AG04449 (cell line): ENCODE data around the gene SNN.

Experiments used
- CTCF ChIA-PET: fragments of 350-600 bp; formaldehyde crosslinking; extraction: SDS; loops from one replicate; lab custom pipeline; 2021; ENCODE audit warnings: antibody characterized with exemption; lab: Yijun Ruan, JAX
- POLR2A ChIA-PET: fragments of 400-600, 350-600 bp; formaldehyde crosslinking; extraction: SDS; loops from one replicate; lab custom pipeline; 2020; ENCODE audit warnings: antibody characterized with exemption, inconsistent platforms; lab: Yijun Ruan, JAX
- DNase-seq: peaks from one replicate; pipeline ENCODE4 v3.0.0-alpha.2; 2010; ENCODE audit warnings: low read depth, low spot score
- H3K4me3 ChIP-seq: 2 replicates; pipeline ENCODE4 v1.5.1; 2011; ENCODE audit warnings: low read depth, mild to moderate bottlenecking, control low read depth, low read length
- CTCF ChIP-seq: IDR thresholded peaks from one replicate; pipeline ENCODE4 v1.5.1; 2011; ENCODE audit warnings: mild to moderate bottlenecking, moderate library complexity, low read length, control low read depth, inconsistent platforms; ENCODE audit not compliant: insufficient read depth; ENCODE audit errors: missing control alignments

SNN gene

GRCh38 chr16:11725457-11725856 lies 57.2 kb downstream of the SNN start:
- DNase-seq = no peak
- ChIA-PET POLR2A (no interaction called here), CTCF (interaction anchor here (1.1 to 4.8 kb wide), 7 partner anchors 9 to 329 kb away, joined by 3 to 38 read pairs (median 4); partner anchors contain the start of gene ZC3H7A)

GRCh38 chr16:11726008-11726407 lies 57.8 kb downstream of the SNN start:
- DNase-seq = no peak
- TF ChIP-seq CTCF = no peak
- H3K4me3 ChIP-seq = no peak overlapping the region
- POLR2A ChIA-PET = no interaction called here
- CTCF ChIA-PET = interaction anchor here (1.3 to 4.8 kb wide), 4 partner anchors 9 to 71 kb away, joined by 3 to 38 read pairs (median 6); partner anchors contain the start of gene ZC3H7A

More at GRCh38 chr16:11725457-11725856, 57.2 kb downstream of the SNN start:
- TF ChIP-seq CTCF = no peak
- no peak overlapping the region for H3K4me3 ChIP-seq

- TF ChIP-seq CTCF = no peak
- ChIA-PET POLR2A (no interaction called here), CTCF (interaction anchor here (0.6 to 0.7 kb wide), 2 partner anchors 765 to 979 kb away, joined by 3 read pairs; no protein-coding TSS in a partner anchor)
- no peak for DNase-seq
- no peak overlapping the region for H3K4me3 ChIP-seq
These were observed 59.7 kb downstream of the SNN start for GRCh38 chr16:11727796-11728543.
